ENCODE measurements around the gene ARMC9. TPM values are rescaled to one million over a fixed set of nuclear protein-coding genes. Genes with fewer than 3 reads are reported as not detected.

Gene ARMC9
- total and polyA plus RNA-seq, 2 donors (not counting 3 experiments of a cell fraction or from before 2014, with no cell fraction given), result 16.4 to 24.2 TPM

DNA sequence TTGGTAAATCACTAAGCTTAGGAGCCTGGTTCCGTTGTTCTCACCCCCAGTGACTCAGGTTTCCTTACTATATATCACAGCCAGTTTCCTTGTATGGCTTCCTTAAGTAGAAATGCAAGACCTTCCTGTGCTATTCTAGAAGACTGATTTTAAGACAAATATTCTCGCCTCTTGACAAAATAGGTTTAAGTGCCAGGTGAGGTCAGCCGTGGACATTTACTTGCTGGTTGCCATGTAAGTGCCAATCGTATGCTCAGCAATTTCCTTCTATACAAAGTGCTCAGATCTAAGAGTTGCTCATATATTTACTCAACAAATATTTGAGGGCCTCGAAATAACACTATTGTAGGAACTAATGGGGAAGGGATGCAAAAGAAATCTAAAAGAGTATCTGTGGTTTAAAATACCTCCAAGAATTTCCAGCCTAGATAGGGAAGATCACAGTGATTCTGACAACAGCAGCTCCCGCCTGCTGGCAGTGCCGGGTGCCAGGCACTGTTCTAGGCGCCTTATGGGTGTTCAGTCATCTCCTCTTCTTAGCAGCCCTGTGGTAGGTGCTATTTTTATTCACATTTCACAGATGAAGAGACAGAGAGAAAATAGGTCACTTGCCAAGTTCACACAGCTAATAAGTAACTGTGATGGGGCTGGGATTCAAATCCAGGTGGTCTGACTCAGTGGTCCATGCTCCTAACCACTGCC, 101.7 kb downstream of the ARMC9 start:
- CTCF ChIA-PET, result interaction anchor here (0.8 to 6.2 kb wide), 8 partner anchors 10 to 152 kb away, joined by 3 to 77 read pairs (median 6); no protein-coding TSS in a partner anchor
- no TSS peak for BruUV-seq (replicated peaks)
- dilution Hi-C loops (cut with MboI; ENCODE audit: extremely low pct_ligation_motif_present, low sequenced_read_pairs), result no loop called here

More for the DNA sequence above, 101.7 kb downstream of the ARMC9 start:
- intact Hi-C loops (cut with micrococcal nuclease), result no loop called here
- peak overlapping the region; percentile 60 for H3K27ac ChIP-seq (ENCODE audit: insufficient read depth, low read depth, low read length)
- H3K9me3 ChIP-seq (replicated peaks; ENCODE audit: control insufficient read depth, insufficient read depth, low read length), result no peaks in the 10 kb centered on the region
- no peaks in the 10 kb centered on the region for H3K36me3 ChIP-seq (ENCODE audit: control insufficient read depth in 2 of 2, extremely low read depth in 1 of 2, insufficient read depth in 2 of 2, low read length in 2 of 2)
- peak overlapping the region; percentile 80 for H2AFZ ChIP-seq (ENCODE audit: low read depth, low read length)
- POLR2A ChIA-PET, result no interaction called here
- H3K4me2 ChIP-seq (ENCODE audit: insufficient read depth, low read length), result peak overlapping the region; percentile 63
- no peaks in the 10 kb centered on the region for H3K79me2 ChIP-seq (ENCODE audit: control insufficient read depth, insufficient read depth, low read length)
- FAIRE-seq (peak; percentile 95), DNase-seq (ENCODE audit: low read depth, low spot score) (peak; percentile 87)
- TF ChIP-seq EZH2 (IDR thresholded peaks at IDR 0.05; ENCODE audit: borderline replicate concordance, low read depth, low read length, severe bottlenecking) (no peak), MAX (IDR thresholded peaks at IDR 0.05; ENCODE audit: insufficient read depth, insufficient read length) (no peak), FOS (IDR thresholded peaks at IDR 0.05; ENCODE audit: borderline replicate concordance, insufficient read depth, low read length) (peak; percentile 45), POLR2A (IDR thresholded peaks at IDR 0.05; ENCODE audit: low read depth, low read length) (no peak), MYC (IDR thresholded peaks at IDR 0.05; ENCODE audit: low read depth, low read length) (no peak), JUN (IDR thresholded peaks at IDR 0.05; ENCODE audit: borderline replicate concordance, insufficient read depth, insufficient read length, low read depth) (no peak), CTCF (IDR thresholded peaks at IDR 0.05; ENCODE audit: extremely low read depth in 1 of 2, insufficient read depth in 1 of 2, low read depth in 1 of 2, low read length in 2 of 2) (no peak)
- no peaks in the 10 kb centered on the region for H3K27me3 ChIP-seq (ENCODE audit: control insufficient read depth in 2 of 2, insufficient read depth in 2 of 2, low read length in 2 of 2)
- no peak overlapping the region for H3K4me3 ChIP-seq (replicated peaks in 1 of 3; ENCODE audit: insufficient read depth in 1 of 3, low read depth in 1 of 3, low read length in 3 of 3)
- peaks cover 18% of the 10 kb centered on the region for H3K4me1 ChIP-seq (ENCODE audit: control insufficient read depth, extremely low read depth, insufficient read depth, low read length)
- no peaks in the 10 kb centered on the region for H4K20me1 ChIP-seq (replicated peaks; ENCODE audit: control insufficient read depth, extremely low read depth, insufficient read depth, low read length)
- no peaks in the 10 kb centered on the region for H3K9me1 ChIP-seq (replicated peaks; ENCODE audit: control insufficient read depth, extremely low read depth, insufficient read depth, low read length)
- no peak overlapping the region for H3K9ac ChIP-seq (replicated peaks; ENCODE audit: extremely low read depth, insufficient read depth, low read length)

All from endothelial cell of umbilical vein (primary cell).